T-cell (primary cell): ENCODE measurements around the gene ALDOB. TPM values are rescaled to one million over a fixed set of nuclear protein-coding genes. Genes with fewer than 3 reads are reported as not detected.

Experiments used
- ATAC-seq, 4 experiments: fragments of 200-7000 bp in 3 of 4; fragments of 150-1000 bp in 1 of 4; cut with Tn5 transposase; replicated peaks in 1 of 4; 1 replicate in 3 of 4; 2 replicates in 1 of 4; pipeline ENCODE4 v1.10.0; 2021; ENCODE audit warnings: moderate library complexity in 3 of 4, mild to moderate bottlenecking in 2 of 4, moderate number of reproducible peaks in 1 of 4
- CTCF ChIA-PET, 2 donors: fragments of 300-600 bp; sonication (Branson Sonifier 250); formaldehyde crosslinking; loops; one replicate each; lab custom pipeline; 2022; ENCODE audit warnings: antibody characterized with exemption in 2 of 2; lab: Charles Lee
- POLR2A ChIA-PET, 2 donors: fragments of 300-600 bp; sonication (Branson Sonifier 250); formaldehyde crosslinking; loops; one replicate each; lab custom pipeline; 2022; ENCODE audit warnings: antibody characterized with exemption in 2 of 2; lab: Charles Lee
- DNase-seq, 35 experiments: peaks; one replicate each; pipeline versions ENCODE4 v3.0.0 to v3.0.0-alpha.2; 2013 to 2023
- H3K27ac ChIP-seq: one replicate; pipeline ENCODE4 v1.5.1; 2013; ENCODE audit warnings: low read length
- H3K27me3 ChIP-seq, 2 experiments: replicated peaks in 1 of 2; 1 replicate in 1 of 2; 2 replicates in 1 of 2; pipeline versions ENCODE4 v1.6.1 to v1.7.0; 2013; ENCODE audit warnings: low read length in 1 of 2, mixed read lengths in 1 of 2; ENCODE audit not compliant: control insufficient read depth in 2 of 2, insufficient read depth in 2 of 2; ENCODE audit errors: extremely low read depth in 1 of 2
- H3K36me3 ChIP-seq, 2 donors: 1 replicate in 1 of 2; 2 replicates in 1 of 2; pipeline versions ENCODE4 v1.6.1 to v1.7.0; 2013; ENCODE audit warnings: low read length in 1 of 2; ENCODE audit not compliant: control insufficient read depth in 2 of 2, insufficient read depth in 1 of 2; ENCODE audit errors: extremely low read depth in 1 of 2
- H3K4me1 ChIP-seq, 2 experiments: 1 replicate in 1 of 2; 2 replicates in 1 of 2; pipeline versions ENCODE4 v1.6.1 to v1.7.0; 2013; ENCODE audit warnings: low read length in 2 of 2, mixed read lengths in 1 of 2; ENCODE audit not compliant: insufficient read depth in 2 of 2, control insufficient read depth in 1 of 2; ENCODE audit errors: extremely low read depth in 1 of 2
- H3K4me3 ChIP-seq, 2 donors: 1 replicate in 1 of 2; 2 replicates in 1 of 2; pipeline versions ENCODE4 v1.5.1 to v1.7.0; 2013; ENCODE audit warnings: mild to moderate bottlenecking in 2 of 2, low read length in 1 of 2, moderate library complexity in 1 of 2; ENCODE audit not compliant: control insufficient read depth in 1 of 2; ENCODE audit errors: extremely low read depth in 1 of 2
- H3K9me3 ChIP-seq: 2 replicates; pipeline ENCODE4 v1.7.0; 2013
- H3K27ac Mint-ChIP-seq, 2 donors: one replicate each; pipeline ENCODE4 v1.8.0; 2020 to 2021; ENCODE audit warnings: mild to moderate bottlenecking in 2 of 2, mixed read lengths in 2 of 2
- H3K27me3 Mint-ChIP-seq, 2 donors: one replicate each; pipeline ENCODE4 v1.8.0; 2021 to 2022; ENCODE audit warnings: mixed read lengths in 2 of 2
- H3K36me3 Mint-ChIP-seq: one replicate; pipeline ENCODE4 v1.8.0; 2021; ENCODE audit warnings: mixed read lengths
- H3K4me1 Mint-ChIP-seq, 3 donors: one replicate each; pipeline ENCODE4 v1.8.0; 2020 to 2022; ENCODE audit warnings: mixed read lengths in 3 of 3, mild to moderate bottlenecking in 1 of 3
- H3K4me3 Mint-ChIP-seq, 3 donors: one replicate each; pipeline ENCODE4 v1.8.0; 2020 to 2022; ENCODE audit warnings: mild to moderate bottlenecking in 3 of 3, mixed read lengths in 3 of 3, moderate library complexity in 3 of 3
- H3K9me3 Mint-ChIP-seq, 3 donors: one replicate each; pipeline ENCODE4 v1.8.0; 2020 to 2022; ENCODE audit warnings: mixed read lengths in 3 of 3
- WGBS: methylation state at CpG from one replicate; pipeline ENCODE4 v1.1.5; 2013; ENCODE audit warnings: missing lambda C conversion rate; ENCODE audit not compliant: insufficient coverage; 5-methylcytosine and 5-hydroxymethylcytosine counted together
- total RNA-seq, 35 experiments: library from RNA in 6 of 35; stranded (reverse) in 6 of 35; fragments of 120-200 nt in 1 of 35; gene quantifications; one replicate each; pipeline versions ENCODE4 v1.2.1 to v1.2.4 and lab custom pipeline; 2013 to 2026

ALDOB gene
- total RNA-seq, 5 donors from 2014 or later (not counting 1 experiment from before 2014, with no cell fraction given), result 1.3 to 2.1 (median 1.6) TPM; not detected in 2

DNA sequence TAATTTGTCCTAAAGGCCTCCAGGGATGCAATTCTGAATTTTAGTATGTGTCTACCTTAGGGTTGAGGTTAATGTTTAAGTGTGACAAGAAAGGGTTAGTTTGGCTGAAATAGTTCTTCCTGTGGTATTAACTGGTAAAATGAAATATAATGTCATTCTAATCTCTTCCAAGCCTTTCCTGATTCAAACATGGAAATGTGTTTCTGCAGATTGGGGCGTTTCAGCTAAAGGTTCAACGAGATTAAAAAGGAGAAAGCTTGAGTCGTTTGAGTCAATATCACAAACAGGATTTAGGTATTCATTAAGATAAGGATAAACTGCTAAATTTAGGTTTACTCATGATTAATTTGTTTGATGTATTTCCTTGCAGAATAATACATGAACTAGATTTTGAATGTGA lies 34.4 kb upstream of the ALDOB start:
- H3K36me3 Mint-ChIP-seq, result no peaks in the 10 kb centered on the region
- H3K9me3 ChIP-seq, result no peaks in the 10 kb centered on the region
- H3K27ac ChIP-seq, result no peak overlapping the region
- POLR2A ChIA-PET, result no interaction called here
- H3K27ac Mint-ChIP-seq, result no peak overlapping the region
- peaks cover 38 to 52% of the 10 kb centered on the region in 2 donors for H3K27me3 Mint-ChIP-seq
- H3K4me3 Mint-ChIP-seq, result no peak overlapping the region
- no peaks in the 10 kb centered on the region for H3K36me3 ChIP-seq
- DNase-seq (no peak), ATAC-seq (no peak)
- H3K4me1 ChIP-seq, result no peaks in the 10 kb centered on the region
- no peaks in the 10 kb centered on the region for H3K9me3 Mint-ChIP-seq
- CTCF ChIA-PET, result no interaction called here
- no peak overlapping the region for H3K4me3 ChIP-seq
- H3K27me3 ChIP-seq, result peaks cover 0 to 2% of the 10 kb centered on the region in 2 experiments
- no peaks in the 10 kb centered on the region for H3K4me1 Mint-ChIP-seq
- WGBS, result 49% methylated on average over 3 of the region's 3 CpGs

DNA sequence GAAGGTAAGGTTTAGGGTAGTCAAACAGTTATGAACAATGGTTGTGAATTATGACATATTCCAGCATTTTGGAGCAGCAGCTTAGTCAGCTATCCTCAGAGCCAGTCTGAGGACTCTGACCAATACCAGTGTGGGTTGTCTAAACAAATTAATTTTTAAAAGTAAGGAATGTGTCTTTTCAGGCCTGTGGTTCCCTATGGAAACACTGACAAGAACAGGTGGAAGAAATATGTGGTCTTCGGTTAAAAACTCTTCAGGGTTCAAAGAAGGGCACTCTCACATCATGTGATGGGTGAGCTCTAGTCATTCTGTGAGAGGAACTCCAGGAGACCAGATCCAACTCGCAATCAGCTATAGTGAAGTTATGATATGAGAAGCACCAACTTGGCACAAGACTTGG lies 33.5 kb upstream of the ALDOB start:
- Mint-ChIP-seq H3K9me3 (no peaks in the 10 kb centered on the region), H3K4me1 (no peaks in the 10 kb centered on the region), H3K36me3 (no peaks in the 10 kb centered on the region), H3K27ac (no peak overlapping the region), H3K27me3 (peaks cover 39 to 60% of the 10 kb centered on the region in 2 donors), H3K4me3 (no peak overlapping the region)
- Histone ChIP-seq H3K36me3 (no peaks in the 10 kb centered on the region), H3K4me3 (no peak overlapping the region), H3K9me3 (no peaks in the 10 kb centered on the region), H3K27me3 (peaks cover 0 to 2% of the 10 kb centered on the region in 2 experiments), H3K27ac (no peak overlapping the region), H3K4me1 (no peaks in the 10 kb centered on the region)
- CTCF ChIA-PET, result no interaction called here
- POLR2A ChIA-PET, result no interaction called here
- DNase-seq, result no peak
- WGBS, result 71% methylated on average over 1 of the region's 2 CpGs
- no peak for ATAC-seq

GRCh38 chr9:101468116-101468515 lies 32.5 kb upstream of the ALDOB start:
- WGBS, result 100% methylated on average over 1 of the region's 1 CpG
- Histone ChIP-seq H3K4me1 (no peaks in the 10 kb centered on the region), H3K27ac (no peak overlapping the region), H3K9me3 (no peaks in the 10 kb centered on the region), H3K27me3 (peaks cover 0 to 2% of the 10 kb centered on the region in 2 experiments), H3K4me3 (no peak overlapping the region), H3K36me3 (no peaks in the 10 kb centered on the region)
- ChIA-PET POLR2A (no interaction called here), CTCF (interaction anchor here in 1 of 2 donors (0.6 to 1.2 kb wide), 2 partner anchors 9 to 138 kb away, joined by 3 to 4 read pairs; no protein-coding TSS in a partner anchor)
- Mint-ChIP-seq H3K27me3 (peaks cover 37 to 58% of the 10 kb centered on the region in 2 donors), H3K27ac (no peak overlapping the region), H3K4me1 (no peaks in the 10 kb centered on the region), H3K4me3 (no peak overlapping the region), H3K9me3 (no peaks in the 10 kb centered on the region), H3K36me3 (no peaks in the 10 kb centered on the region)
- DNase-seq (no peak), ATAC-seq (no peak)

DNA sequence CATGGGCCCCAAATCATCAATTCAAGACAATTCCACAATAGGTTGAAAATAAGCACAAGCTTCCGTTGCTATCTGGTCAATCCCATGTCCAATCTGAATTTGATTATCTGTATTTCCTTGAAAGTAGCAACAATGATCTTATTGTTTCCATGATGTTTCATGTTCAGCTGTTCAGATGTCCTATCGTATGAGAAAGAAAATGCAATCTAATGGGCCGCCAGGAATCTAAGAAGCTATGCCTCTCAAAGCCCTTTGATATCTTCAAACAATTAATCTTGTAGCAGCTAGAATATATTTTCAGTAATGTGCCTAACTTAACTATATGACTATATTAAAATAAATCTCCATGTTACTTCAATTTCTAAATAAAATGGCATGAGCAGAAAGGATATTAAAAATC lies 32.1 kb upstream of the ALDOB start:
- Mint-ChIP-seq H3K27ac (no peak overlapping the region), H3K4me3 (no peak overlapping the region), H3K36me3 (no peaks in the 10 kb centered on the region), H3K9me3 (no peaks in the 10 kb centered on the region), H3K27me3 (peaks cover 37 to 56% of the 10 kb centered on the region in 2 donors), H3K4me1 (no peaks in the 10 kb centered on the region)
- POLR2A ChIA-PET, result no interaction called here
- CTCF ChIA-PET, result interaction anchor here in 1 of 2 donors (0.6 to 1.2 kb wide), 2 partner anchors 9 kb away, joined by 3 read pairs; no protein-coding TSS in a partner anchor
- peaks cover 0 to 2% of the 10 kb centered on the region in 2 experiments for H3K27me3 ChIP-seq
- no peak overlapping the region for H3K4me3 ChIP-seq
- no peak overlapping the region for H3K27ac ChIP-seq
- 100% methylated on average over 1 of the region's 3 CpGs for WGBS
- no peak for ATAC-seq
- H3K36me3 ChIP-seq, result no peaks in the 10 kb centered on the region
- no peaks in the 10 kb centered on the region for H3K9me3 ChIP-seq
- no peaks in the 10 kb centered on the region for H3K4me1 ChIP-seq
- DNase-seq, result no peak

GRCh38 chr9:101466863-101467262 lies 31.3 kb upstream of the ALDOB start:
- CTCF ChIA-PET, result interaction anchor here in 1 of 2 donors (0.6 kb wide), 1 partner anchor 8 kb away, joined by 3 read pairs; no protein-coding TSS in a partner anchor
- Mint-ChIP-seq H3K9me3 (no peaks in the 10 kb centered on the region), H3K27ac (no peak overlapping the region)

DNA sequence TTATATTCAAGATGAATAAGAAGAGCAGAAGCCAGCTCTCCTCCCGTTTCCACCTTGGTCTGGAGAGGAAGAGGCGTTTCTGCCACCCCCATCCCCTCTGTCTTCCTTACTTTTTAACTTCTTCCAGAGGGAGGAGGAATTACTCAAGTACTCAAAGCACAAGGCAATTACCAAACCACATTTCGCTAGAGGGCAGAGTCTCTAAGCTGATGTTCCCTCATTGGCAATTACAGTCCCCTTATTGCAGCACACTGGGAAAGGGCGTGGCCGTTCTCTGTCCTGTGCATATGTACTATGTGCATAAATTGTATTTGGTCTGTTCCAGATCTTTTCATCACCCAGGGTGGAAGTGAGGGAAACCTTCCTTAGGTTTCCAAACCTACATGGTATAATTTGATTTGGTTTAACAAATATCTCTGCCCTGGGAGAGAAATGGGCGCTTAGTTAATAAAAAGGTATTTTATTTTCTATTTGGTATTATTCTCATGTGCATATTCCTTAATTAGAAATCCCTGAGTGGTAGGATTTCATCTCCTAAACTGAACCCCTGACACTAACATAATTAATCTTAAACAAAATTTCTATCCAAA lies 29.8 kb upstream of the ALDOB start:
- WGBS, result no CpG with 5 or more reads among the region's 6 CpGs
- peaks cover 27 to 48% of the 10 kb centered on the region in 2 donors for H3K27me3 Mint-ChIP-seq
- no peak overlapping the region for H3K4me3 Mint-ChIP-seq
- no peaks in the 10 kb centered on the region for H3K9me3 Mint-ChIP-seq
- peaks cover 0 to 2% of the 10 kb centered on the region in 2 experiments for H3K27me3 ChIP-seq
- no peaks in the 10 kb centered on the region for H3K4me1 ChIP-seq
- DNase-seq, result peak in 1 of 35 experiments; percentile 11
- H3K36me3 Mint-ChIP-seq, result no peaks in the 10 kb centered on the region
- no peaks in the 10 kb centered on the region for H3K4me1 Mint-ChIP-seq
- no peaks in the 10 kb centered on the region for H3K9me3 ChIP-seq
- POLR2A ChIA-PET, result interaction anchor here in 1 of 2 donors (1.0 kb wide), 1 partner anchor 96 kb away, joined by 4 read pairs; no protein-coding TSS in a partner anchor
- ATAC-seq, result no peak
- H3K4me3 ChIP-seq, result no peak overlapping the region
- H3K36me3 ChIP-seq, result no peaks in the 10 kb centered on the region
- CTCF ChIA-PET, result interaction anchor here (1.1 to 1.2 kb wide), 2 partner anchors 12 to 64 kb away, joined by 3 to 4 read pairs; no protein-coding TSS in a partner anchor
- no peak overlapping the region for H3K27ac Mint-ChIP-seq
- no peak overlapping the region for H3K27ac ChIP-seq

More at GRCh38 chr9:101466863-101467262, 31.3 kb upstream of the ALDOB start:
- Histone ChIP-seq H3K27ac (no peak overlapping the region), H3K4me1 (no peaks in the 10 kb centered on the region), H3K4me3 (no peak overlapping the region), H3K9me3 (no peaks in the 10 kb centered on the region), H3K36me3 (no peaks in the 10 kb centered on the region), H3K27me3 (peaks cover 0 to 2% of the 10 kb centered on the region in 2 experiments)
- Mint-ChIP-seq H3K4me3 (no peak overlapping the region), H3K4me1 (no peaks in the 10 kb centered on the region), H3K36me3 (no peaks in the 10 kb centered on the region), H3K27me3 (peaks cover 31 to 47% of the 10 kb centered on the region in 2 donors)
- no peak for ATAC-seq
- no peak for DNase-seq
- no CpG with 5 or more reads among the region's 2 CpGs for WGBS
- POLR2A ChIA-PET, result interaction anchor here in 1 of 2 donors (0.6 kb wide), 1 partner anchor 319 kb away, joined by 3 read pairs; no protein-coding TSS in a partner anchor
